Measurements from ENCODE around the gene TK2.
"Not testable (repeated sequence)": the region's sequence is repeated elsewhere in the genome, so short reads cannot be mapped to it uniquely, and the experiment has no call there.

The TK2 gene

DNA sequence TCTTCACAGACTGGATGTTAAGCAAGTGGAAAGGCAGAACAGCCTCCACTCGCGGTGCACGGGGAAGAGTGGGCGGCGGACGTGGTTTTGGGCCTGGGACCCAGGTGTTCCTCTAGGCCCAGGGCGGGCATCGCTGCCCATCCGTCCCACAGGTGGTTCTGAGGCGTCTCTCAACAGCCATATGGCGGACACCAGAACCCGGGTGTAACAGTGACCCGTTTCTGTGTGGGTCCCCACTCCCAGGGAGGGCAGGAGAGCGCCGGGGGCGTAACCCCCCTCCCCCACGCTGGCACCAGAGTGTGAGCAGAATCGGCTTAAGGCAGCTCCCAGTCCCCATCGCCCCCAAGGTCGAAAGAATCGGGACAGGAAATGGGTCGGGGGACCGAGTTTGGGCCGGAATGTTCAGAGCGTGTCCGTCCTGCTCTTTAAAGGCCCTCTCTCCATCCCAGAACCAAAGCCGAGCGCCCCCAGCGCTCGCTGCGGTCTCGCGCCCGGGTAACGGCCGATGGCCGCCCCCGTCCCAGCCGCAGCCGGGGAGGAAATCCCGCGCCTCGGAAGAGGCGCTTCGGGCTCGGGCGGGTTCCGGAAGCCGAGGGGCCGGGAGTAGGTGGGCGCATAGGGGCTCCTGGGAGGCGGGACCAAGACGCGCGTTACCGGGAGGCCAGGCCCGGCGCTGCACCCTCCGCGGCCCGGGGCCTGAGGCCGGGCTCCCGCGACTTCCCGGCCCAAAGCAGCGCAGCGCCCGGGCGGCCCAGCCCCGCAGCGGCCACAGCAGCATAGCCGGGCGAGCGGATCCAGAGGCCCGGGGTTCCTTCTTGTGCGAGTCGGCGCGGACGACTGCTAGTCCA lies at the start of gene TK2:
Gene TK2, minus strand, starts transcription at position 839 of the 848 bp plus-strand sequence. Its CDS starts 61 bp downstream, at position 778.
- DNase-seq, result peak; percentile 63

DNA sequence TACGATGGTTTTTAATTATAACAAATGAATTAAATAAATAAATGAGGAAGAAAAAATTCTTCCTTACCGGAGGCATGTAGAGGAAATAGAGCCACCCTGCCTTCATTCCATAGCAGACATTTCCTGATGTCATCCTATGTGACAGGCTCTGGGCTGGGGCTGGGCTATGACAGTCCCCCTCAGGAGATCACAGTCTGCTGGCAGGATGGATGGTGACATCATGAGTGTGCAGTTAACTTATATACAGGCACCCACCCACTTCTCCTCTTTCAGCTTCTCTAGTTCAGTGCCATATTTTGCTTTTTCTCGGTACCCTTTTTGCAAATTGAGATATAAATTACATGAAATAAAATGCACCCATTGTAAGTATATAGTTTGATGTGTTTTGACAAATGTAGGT lies 48.2 kb upstream of the TK2 start:
- DNase-seq, result no peak

DNA sequence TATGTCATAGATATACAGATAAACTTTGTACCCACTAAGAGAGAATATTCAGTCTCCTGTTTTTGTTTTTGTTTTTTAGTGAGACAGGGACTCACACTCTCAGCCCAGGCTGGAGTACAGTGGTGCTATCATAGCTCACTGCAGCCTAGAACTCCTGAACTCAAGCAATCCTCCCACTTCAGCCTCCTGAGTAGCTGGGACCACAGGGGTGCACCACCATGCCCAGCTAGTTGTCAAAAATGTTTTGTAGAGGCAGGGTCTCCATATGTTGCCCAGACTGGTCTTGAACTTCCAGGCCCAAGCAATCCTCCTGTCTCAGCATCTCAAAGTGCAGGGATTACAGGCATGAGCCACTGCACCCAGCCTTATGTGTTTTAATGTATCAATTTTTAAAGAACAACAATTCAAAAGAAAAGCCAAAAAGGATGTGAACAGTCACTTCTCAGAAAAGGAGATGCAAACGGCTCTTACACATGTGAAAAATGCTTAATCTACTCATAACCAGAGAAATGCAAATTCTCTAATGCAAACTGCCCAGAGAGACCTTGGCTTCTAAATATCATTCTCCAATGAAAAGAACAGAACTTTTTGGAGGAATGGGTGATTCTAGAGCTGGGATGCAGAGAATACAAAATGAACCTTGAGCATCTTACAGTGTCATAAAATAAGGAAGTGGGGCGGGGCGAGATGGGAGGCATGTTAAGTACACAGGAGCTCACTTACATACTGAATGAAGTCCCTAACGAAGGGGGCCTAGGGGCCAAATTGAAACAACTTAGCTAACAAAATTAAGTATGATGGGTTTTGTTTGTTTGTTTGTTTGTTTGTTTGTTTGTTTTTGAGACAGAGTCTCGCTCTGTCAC lies 47.3 kb upstream of the TK2 start:
- DNase-seq, result no peak

DNA sequence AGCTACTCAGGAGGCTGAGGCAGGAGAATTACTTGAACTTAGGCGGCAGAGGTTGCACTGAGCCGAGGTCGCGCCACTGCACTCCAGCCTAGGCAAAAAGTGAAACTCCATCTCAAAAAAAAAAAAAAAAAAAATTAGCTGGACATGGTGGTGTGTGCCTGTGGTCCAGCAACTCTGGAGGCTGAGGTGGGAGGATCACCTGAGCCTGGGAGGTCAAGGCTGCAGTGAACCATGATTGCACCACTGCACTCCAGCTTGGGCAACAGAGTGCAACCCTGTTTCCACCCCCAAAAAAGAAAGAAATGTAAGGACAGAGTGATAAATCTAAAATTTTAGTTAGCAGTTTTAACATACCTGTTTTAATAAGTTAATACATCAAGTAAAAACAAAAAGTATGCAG lies 46.6 kb upstream of the TK2 start:
- not testable (repeated sequence) for DNase-seq

DNA sequence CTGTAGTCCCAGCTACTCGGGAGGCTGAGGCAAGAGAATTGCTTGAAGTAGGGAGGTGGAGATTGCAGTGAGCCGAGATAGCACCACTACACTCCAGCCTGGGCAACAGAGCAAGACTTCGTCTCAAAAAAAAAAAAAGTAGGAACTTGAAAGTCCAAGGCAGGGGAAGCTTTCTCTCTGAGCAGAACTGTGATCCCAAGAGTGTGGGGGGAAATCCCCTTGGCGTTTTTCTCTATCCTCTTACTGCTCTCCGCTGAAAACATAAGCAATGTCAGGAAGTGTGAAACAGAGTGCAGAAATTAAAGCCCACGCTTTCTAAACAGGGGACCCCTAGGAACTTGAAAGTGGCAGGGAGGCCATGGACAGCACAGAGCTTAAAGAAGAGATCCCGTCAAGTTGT lies 44.8 kb upstream of the TK2 start:
- no peak for DNase-seq

DNA sequence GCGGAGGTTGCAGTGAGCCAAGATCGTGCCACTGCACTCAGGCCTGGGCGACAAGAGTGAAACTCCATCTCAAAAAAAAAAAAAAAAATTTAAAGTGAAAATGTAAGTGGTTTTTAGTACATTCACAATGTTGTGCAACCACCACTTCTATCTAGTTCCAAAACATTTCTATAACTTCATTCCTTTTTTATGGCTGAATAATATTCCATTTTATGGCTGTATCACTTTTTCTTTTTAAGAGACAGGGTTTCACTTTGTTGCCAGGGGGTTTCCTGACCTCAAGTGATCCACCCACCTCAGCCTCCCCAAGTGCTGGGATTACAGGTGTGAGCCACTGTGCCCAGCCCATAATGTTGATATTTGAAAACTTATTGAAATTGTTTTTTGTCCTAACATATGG lies 42.9 kb upstream of the TK2 start:
- no peak for DNase-seq

DNA sequence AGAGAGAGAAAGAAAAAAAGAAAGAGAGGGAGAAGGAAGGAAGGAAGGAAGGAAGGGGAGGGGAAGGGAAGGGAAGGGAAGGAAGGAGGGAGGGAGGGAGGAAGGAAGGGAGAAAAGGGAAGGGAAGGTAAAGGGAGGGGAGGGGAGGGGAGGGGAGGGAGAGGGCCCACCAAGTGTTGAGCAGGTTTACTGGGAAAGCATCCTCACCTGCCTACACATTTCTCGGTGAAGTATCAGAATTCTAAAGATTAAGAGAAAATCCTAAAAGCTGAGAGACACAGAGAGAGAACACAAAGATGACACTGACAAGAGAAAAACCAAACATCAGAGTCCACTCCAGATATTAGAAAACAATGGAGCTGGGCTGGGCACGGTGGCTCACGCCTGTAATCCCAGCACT lies 42.3 kb upstream of the TK2 start:
- no peak for DNase-seq

DNA sequence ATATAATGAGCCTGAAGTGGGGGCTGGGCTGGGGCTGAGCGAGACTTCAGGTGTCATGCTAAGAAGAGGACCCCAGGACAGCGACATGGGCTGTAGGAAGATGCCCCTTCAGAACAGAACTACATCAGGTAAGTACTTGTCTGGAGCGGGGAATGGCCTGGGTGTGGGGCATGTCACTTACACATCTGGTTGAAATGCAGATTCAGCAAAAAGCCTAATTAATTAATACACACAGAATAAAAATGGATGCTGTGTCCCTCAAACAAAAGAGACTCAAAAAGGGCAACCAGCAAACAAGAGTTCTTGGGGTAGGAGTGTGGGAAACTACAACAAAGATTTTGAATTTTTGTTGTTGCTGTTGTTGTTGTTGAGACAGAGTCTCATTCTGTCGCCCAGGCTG lies 41.1 kb upstream of the TK2 start:
- DNase-seq, result no peak

DNA sequence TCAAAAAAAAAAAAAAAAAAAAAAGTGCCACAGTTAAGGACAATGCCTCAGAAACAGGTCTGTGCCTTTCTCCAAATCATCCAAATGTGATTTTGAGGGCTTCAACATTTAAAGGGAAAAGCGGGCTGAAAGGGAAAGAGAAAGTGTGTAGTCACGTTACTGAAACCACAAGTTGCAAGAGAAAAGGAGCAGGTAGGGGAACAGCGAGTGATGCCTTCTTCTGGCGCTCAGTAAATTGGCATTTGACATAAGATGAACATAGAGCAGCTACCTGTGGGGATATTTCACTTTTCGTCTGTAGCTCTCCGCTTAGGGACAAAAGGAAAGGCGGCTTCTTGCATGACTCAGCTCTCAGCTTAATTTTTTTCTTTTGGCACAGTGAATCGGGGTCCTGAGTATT lies 40.4 kb upstream of the TK2 start:
- DNase-seq, result peak; percentile 62

DNA sequence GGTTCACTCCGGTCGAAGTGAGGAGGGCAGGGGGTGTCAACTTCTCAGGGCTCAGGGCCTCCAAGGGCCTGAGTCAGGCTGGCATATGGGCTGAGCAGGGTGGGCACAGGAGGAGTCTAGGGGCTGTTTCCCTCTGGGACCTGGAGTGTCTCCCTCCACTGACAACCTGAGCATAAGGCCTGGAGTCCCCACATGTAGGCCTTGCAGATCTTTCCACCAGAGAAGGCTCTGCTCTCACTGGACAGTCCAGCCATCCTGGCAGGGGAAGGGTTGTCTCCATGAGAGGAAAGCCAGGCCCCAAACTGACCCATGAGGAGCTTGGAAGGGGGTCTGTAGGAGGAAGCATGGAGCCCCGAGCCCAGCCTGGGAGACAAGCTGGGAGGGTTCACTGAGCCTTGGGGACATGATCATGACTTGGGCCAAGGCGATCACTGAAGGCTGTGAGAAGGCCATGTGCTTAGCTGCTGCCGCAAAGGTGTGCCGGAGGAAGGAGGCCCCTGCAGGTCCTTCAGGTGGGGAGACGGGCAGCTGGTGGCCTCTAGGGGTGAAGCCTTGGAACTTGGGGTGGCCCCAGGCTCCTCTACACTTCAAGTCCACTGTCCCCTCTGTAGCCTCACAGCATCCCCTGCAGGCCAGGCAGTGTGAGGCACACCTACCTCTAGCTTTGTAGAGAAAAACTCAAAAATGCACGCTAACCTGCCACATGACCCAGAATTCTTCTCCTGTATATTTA lies 39.2 kb upstream of the TK2 start:
- DNase-seq, result peak; percentile 60

DNA sequence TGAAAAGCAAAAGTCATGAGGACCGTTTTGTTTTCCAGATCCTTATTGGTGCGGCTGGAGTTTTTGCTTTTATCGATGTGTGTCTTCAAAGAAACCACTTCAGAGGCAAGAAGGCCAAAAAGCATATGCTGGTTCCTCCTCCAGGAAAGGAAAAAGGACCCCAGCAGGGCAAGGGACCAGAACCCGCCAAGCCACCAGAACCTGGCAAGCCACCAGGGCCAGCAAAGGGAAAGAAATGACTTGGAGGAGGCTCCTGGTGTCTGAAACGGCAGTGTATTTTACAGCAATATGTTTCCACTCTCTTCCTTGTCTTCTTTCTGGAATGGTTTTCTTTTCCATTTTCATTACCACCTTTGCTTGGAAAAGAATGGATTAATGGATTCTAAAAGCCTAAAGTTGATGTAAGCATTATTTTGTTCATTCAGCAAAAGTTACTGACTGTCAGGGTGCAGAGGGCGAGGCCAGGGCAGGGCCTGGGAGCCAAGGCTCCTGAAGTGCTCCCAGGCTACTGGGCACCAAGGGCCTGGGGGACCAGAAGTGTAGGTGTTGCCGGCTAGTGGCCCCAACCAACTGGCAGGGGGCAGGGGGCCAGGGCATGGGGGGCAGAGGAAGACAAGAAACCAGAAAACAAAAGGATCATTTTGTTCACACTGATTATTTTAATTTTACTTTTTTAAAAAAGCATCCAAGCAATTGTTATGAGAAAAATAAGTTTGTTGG lies 38.1 kb upstream of the TK2 start:
- DNase-seq, result no peak

DNA sequence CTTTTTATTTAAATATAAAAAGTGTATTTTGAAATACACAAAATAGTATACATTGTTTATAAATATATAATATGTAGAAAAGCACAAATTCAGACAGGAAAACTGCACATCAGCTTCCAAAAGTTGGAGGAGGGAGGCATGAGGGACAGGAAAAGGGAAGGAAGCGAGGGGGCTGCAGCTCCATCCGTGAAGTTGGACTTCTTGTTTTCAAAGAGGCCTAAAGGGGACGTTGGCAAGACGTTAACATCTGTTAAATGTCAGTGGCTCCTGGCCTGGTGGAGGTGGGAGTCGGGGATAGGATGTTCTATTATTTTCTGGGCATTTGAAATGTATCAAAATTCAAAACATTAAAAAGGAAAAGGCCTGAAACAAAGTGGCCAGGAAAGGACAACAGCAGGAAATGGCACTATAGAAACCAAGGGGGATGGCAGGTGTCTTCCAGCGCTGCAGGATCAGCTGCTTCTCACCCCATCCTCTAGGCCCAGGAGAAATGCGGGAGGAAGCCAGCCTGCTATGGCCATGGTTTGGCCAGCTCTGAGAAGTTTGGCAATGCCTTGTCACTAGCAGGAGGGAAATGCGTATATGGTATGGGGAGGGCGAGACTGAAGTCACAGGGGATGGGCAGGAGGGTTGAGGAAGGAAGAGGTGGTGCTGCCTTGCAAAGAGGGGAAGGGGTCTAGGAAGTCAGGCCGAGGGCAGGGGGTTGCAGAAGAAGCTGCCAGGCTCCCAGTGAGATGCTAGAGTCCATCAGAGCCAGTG lies 35.7 kb upstream of the TK2 start:
- DNase-seq, result no peak

DNA sequence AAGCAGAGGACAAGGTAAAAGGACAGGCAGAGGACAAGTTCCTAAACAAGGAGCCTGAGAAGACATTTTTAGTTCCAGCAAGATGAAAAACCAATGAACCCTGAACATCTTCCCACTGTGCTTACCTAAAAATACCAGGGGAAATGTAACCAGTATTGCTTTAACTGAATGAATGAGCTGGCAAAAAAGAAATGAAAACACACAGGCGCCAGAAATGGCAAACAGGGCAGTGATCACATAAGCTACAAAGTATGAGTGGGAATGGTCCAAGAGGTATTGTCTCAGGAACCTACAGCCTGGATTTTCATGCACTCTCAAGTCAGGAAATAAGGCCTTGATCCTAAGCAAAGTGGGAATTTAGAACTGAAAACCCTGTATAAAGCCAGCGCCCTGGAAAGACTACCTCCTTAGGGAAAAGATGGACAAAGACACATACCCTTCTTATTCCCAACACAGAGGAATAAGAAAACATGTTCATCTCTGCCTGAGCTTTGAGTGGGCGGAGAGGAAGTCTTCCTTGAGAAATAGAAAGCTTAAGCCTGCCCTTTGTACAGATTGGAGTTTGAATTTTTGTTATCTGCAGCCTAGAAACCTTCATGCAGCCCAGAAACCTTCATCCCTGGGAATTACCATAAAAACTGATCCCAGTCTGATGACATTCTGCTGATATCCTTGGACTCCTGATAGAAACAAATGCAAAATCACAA lies 31.5 kb upstream of the TK2 start:
- no peak for DNase-seq

DNA sequence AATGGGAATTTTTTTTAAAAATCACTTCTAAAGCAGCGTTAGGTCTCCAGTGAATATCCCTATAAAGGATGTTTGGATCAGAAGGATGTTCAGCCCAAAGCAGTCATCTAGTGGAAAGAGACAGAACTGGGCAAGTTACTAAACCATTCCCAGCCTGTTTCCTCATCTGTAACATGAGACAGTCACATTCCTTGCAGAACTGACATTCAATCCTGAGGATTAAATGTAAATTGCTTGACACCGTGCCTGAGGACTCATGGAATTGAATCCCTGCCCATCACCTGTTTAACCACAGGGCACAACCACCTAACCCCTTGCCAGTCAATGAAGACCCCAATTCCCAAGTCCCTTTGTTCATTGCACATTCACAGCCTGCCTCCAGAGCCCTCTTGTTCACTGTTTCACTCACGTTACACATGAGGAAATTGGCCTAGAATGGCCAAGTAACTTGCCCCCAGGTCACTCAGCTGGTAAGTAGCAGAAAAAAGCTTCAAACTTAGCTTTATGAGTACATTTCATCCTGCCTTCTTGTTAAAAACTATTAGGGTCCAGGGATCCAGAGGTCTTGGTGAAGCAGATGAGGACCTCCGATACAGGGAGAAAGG lies 30.8 kb upstream of the TK2 start:
- no peak for DNase-seq

DNA sequence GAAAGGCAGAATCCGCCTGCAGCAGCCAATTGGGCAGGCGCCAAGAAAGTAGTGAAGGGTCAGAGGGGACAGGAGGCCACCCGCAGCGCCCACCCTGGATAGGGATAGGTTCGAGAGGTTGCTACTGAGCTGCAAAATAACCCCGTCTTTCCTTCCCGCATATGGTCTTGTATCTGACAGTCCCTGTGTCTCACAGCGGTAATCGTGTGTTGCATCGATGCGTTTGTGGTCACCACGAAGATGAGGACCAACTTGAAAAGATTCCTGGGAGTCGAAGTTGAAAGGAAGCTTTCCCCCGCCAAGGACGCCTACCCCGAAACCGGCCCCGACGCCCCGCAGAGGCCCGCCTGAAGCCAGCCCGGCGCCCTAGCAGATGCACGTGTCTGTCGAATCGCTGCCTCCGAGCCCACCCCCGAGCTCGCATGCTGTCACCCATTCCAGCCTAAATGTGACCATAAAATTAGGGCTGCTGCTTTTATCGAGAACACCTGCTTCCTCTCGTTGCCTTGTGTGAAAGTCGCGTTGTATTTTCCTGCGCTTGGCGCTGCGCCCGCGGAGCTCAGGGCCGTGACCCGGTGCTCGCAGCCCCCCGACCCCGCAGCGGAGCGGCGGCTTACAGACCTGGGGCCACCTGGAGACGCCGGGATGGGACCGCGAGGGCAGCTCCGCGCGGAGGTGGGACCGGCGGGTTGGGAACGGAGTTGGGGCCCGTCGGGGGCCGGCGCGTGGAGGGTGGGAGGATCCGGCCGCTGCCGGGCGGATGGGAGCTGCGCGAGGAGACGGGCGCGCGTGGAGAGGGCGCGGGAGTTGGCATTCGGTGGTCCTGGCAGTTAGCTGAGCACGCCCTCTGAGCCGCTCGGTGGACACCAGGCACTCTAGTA lies 29.0 kb upstream of the TK2 start, which contains the start of gene CMTM2:
Gene CMTM2, plus strand, starts transcription at position 813 of the 881 bp plus-strand sequence. CDS start 145 bp downstream, outside the sequence.
- no peak for DNase-seq

DNA sequence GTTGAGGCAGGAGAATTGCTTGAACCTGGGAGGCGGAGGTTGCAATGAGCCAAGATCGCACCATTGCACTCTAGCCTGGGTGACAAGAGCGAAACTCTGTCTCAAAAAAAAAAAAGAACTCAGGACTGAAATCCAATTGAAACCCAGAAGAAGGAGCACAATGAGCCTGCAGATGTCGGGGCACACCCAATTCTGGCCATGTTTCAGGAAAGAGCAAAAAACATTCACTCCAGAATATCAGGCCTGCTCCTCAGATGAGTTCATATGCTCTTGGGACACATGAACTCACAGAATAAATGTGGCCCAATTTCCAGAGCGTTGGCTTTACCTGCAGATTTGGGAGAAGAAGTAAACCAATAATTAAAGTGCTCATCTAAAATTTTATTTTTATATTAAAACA lies 26.4 kb upstream of the TK2 start:
- no peak for DNase-seq

DNA sequence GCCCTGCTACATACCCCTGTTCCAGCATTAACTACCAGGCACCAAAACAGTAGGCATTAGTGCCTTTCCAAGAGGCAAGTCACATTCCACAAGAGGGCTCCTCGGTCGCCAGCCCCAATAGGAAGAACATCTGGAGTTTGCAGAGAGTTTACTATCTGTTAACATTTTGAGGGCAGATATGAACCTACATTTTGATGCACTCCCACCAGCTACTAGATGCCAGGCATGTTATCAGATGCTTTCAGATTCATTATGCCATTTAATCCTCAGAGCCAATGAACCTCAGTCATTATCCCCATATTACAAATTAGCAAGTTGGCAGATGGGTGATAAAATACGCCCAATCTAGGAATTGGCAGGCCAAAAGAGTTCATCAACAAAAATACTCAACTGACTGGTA lies 25.1 kb upstream of the TK2 start:
- DNase-seq, result no peak

DNA sequence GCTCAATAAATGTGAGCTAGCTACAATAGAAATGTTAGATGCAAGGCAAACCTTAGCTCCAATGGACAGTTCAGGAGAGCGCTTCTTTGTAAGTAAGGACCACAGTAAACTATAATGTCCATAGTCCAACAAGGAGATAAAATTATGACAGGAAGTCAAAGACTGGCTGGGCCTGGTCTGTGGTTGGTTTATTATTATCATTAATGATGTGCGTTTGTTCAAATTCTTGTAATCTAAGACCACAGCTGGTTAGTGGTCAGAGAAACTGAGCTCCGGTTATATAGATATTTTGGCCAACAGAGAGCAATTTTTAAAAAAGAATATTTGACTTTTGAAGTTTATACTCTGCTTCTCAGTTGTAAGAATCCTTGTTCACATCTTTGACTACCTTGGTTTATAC lies 24.6 kb upstream of the TK2 start:
- no peak for DNase-seq

DNA sequence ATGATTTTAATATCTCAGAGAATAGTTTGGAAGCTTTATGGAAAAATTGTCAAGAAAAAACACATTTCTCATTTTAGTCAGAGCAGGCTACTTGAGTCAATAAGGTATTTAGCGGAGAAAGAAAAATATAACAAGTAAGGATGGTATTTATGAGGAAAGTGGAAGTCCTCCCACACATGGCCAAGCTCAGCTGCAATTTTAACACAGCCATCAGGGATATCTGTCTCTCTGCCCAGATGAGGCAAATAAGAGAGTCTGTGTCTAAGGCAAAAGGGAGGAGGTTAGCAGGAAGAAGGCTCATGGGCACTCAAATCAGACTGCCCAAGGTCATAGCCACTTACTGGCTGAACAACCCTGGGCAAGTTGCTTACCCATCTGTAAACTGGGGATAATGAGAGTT lies 24.2 kb upstream of the TK2 start:
- DNase-seq, result no peak

DNA sequence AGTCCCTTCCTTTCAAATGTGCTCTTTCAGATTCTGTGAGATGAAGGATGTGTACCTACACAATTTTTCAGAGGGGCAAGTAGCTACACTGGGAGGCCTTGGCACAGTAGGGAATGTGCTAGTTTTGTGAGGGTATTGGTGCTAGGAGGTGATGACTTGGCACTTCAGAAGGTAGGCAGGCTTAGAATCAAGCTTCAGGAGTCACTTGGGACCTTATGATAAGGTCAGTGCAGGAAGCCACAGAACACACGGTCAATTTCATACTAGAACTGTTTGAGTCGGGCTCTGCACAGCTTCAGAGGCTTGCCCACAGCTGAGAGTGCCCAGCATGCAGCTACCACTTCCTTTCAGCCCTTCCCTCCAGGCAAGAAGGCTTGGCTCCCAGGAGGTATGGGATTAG lies 22.4 kb upstream of the TK2 start:
- no peak for DNase-seq
